Upper lobe of left lung (tissue), 4 donors: ENCODE results near the gene GTF2F1.

Source experiments
- POLR2AphosphoS5 ChIP-seq, 2 donors: sonication (generic); formaldehyde crosslinking; IDR thresholded peaks; one replicate each; pipeline ENCODE4 v1.5.1; 2017; ENCODE audit warnings: antibody characterized with exemption in 2 of 2
- TF ChIP-seq, protein P1 (sequence below), 6 experiments: fragments of 450-650 bp in 4 of 6; fragments of 200-600 bp in 2 of 6; sonication (generic) in 2 of 6; IDR thresholded peaks; one replicate each; pipeline ENCODE4 v1.5.1; 2016 to 2019; ENCODE audit warnings: antibody characterized with exemption in 6 of 6

DNA sequence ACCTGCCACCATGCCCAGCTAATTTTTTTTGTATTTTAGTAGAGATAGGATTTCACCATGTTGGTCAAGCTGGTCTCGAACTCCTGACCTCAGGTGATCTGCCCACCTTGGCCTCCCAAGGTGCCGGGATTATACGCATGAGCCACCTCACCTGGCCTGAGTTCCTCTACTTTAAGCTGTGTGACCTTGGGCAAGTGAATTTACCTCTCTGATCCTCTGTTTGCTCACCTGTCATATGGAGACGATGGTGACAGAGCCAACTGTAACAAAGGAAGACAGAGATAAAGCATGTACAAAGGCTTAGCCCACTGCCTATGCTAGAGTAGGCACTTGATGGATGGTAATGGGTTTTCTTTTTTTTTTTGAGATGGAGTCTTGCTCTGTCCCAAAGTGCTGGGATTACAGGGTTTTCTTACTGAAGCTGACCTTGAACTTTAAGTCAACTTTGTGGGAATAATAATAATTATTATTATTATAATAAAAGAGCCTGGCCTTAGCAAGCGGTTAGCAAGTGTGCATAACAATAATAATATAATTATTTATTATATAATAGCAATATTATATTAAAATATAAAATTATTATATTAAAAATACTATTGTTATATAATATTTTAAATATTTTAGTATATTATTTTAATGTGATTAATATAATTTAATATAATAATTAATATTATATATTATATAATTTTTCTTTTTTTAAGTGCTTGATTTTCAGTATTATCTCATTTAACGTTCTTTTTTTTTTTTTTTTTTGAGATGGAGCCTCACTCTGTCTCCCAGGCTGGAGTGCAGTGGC lies 58.3 kb downstream of the GTF2F1 start:
- TF ChIP-seq POLR2AphosphoS5 (IDR thresholded peaks at IDR 0.05), result no peak
- TF ChIP-seq, protein P1, sequence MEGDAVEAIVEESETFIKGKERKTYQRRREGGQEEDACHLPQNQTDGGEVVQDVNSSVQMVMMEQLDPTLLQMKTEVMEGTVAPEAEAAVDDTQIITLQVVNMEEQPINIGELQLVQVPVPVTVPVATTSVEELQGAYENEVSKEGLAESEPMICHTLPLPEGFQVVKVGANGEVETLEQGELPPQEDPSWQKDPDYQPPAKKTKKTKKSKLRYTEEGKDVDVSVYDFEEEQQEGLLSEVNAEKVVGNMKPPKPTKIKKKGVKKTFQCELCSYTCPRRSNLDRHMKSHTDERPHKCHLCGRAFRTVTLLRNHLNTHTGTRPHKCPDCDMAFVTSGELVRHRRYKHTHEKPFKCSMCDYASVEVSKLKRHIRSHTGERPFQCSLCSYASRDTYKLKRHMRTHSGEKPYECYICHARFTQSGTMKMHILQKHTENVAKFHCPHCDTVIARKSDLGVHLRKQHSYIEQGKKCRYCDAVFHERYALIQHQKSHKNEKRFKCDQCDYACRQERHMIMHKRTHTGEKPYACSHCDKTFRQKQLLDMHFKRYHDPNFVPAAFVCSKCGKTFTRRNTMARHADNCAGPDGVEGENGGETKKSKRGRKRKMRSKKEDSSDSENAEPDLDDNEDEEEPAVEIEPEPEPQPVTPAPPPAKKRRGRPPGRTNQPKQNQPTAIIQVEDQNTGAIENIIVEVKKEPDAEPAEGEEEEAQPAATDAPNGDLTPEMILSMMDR (IDR thresholded peaks at IDR 0.05), result no peak
